H9 (cell line): ENCODE results near the gene PRELID2. TPM values are rescaled to one million over a fixed set of nuclear protein-coding genes. Genes with fewer than 3 reads are reported as not detected.

ENCODE experiments used
- DNase-seq: peaks from one replicate; pipeline ENCODE4 v3.0.0-alpha.2; 2017
- H2AFZ ChIP-seq: one replicate; pipeline ENCODE4 v1.6.1; 2013; ENCODE audit warnings: mild to moderate bottlenecking, low read length, control low read depth, moderate library complexity
- H2AK5ac ChIP-seq: 2 replicates; pipeline ENCODE4 v1.6.1; 2013; ENCODE audit warnings: low read length, control low read depth, mixed read lengths; ENCODE audit not compliant: insufficient read length
- H2BK120ac ChIP-seq: one replicate; pipeline ENCODE4 v1.6.1; 2013; ENCODE audit warnings: low read depth, mild to moderate bottlenecking, low read length, control low read depth, inconsistent platforms; ENCODE audit not compliant: poor library complexity, severe bottlenecking
- H2BK12ac ChIP-seq: 2 replicates; pipeline ENCODE4 v1.6.1; 2013; ENCODE audit warnings: low read length, control low read depth, mixed read lengths, low read depth; ENCODE audit not compliant: insufficient read length
- H2BK15ac ChIP-seq: 2 replicates; pipeline ENCODE4 v1.6.1; 2013; ENCODE audit warnings: low read depth, low read length, control low read depth
- H2BK20ac ChIP-seq: one replicate; pipeline ENCODE4 v1.6.1; 2013; ENCODE audit warnings: low read depth, mild to moderate bottlenecking, low read length, control low read depth, inconsistent platforms; ENCODE audit not compliant: poor library complexity, severe bottlenecking
- H2BK5ac ChIP-seq: 2 replicates; pipeline ENCODE4 v1.6.1; 2013; ENCODE audit warnings: low read length, control low read depth, mixed read lengths; ENCODE audit not compliant: insufficient read length
- H3K14ac ChIP-seq: 2 replicates; pipeline ENCODE4 v1.6.1; 2013; ENCODE audit warnings: low read length, control low read depth; ENCODE audit not compliant: insufficient read depth
- H3K18ac ChIP-seq: 2 replicates; pipeline ENCODE4 v1.6.1; 2013; ENCODE audit warnings: low read depth, mild to moderate bottlenecking, mixed read lengths, low read length, control low read depth; ENCODE audit not compliant: insufficient read length
- H3K23ac ChIP-seq: 2 replicates; pipeline ENCODE4 v1.6.1; 2013; ENCODE audit warnings: low read length, control low read depth, mixed read lengths, low read depth; ENCODE audit not compliant: insufficient read length
- H3K23me2 ChIP-seq: 2 replicates; pipeline ENCODE4 v1.6.1; 2013; ENCODE audit warnings: low read depth, mild to moderate bottlenecking, mixed read lengths, low read length, control low read depth; ENCODE audit not compliant: insufficient read length, poor library complexity, severe bottlenecking
- H3K27ac ChIP-seq: 2 replicates; pipeline ENCODE4 v1.5.1; 2013; ENCODE audit warnings: low read length, control low read depth, mixed read lengths, low read depth; ENCODE audit not compliant: insufficient read length
- H3K27me3 ChIP-seq: 2 replicates; pipeline ENCODE4 v1.6.1; 2013; ENCODE audit warnings: low read length, control low read depth, inconsistent platforms; ENCODE audit not compliant: insufficient read depth
- H3K4ac ChIP-seq: 2 replicates; pipeline ENCODE4 v1.6.1; 2013; ENCODE audit warnings: low read depth, mild to moderate bottlenecking, control low read depth, inconsistent platforms, low read length, moderate library complexity
- H3K4me1 ChIP-seq: 2 replicates; pipeline ENCODE4 v1.6.1; 2013; ENCODE audit warnings: low read length, control low read depth, inconsistent platforms; ENCODE audit not compliant: insufficient read depth
- H3K4me2 ChIP-seq: 2 replicates; pipeline ENCODE4 v1.6.1; 2013; ENCODE audit warnings: low read length, control low read depth, mixed read lengths; ENCODE audit not compliant: insufficient read length, insufficient read depth
- H3K56ac ChIP-seq: 2 replicates; pipeline ENCODE4 v1.6.1; 2013; ENCODE audit warnings: low read depth, mild to moderate bottlenecking, mixed read lengths, low read length, control low read depth; ENCODE audit not compliant: insufficient read length
- H3K79me1 ChIP-seq: 2 replicates; pipeline ENCODE4 v1.6.1; 2013; ENCODE audit warnings: low read depth, mild to moderate bottlenecking, moderate library complexity, low read length, control low read depth, inconsistent platforms; ENCODE audit not compliant: insufficient read depth, poor library complexity, severe bottlenecking
- H3K79me2 ChIP-seq: 2 replicates; pipeline ENCODE4 v1.6.1; 2013; ENCODE audit warnings: low read length, control low read depth, inconsistent platforms; ENCODE audit not compliant: insufficient read depth
- H3K9ac ChIP-seq: 2 replicates; pipeline ENCODE4 v1.6.1; 2013; ENCODE audit warnings: low read length, control low read depth, mixed read lengths; ENCODE audit not compliant: insufficient read length; ENCODE audit errors: extremely low read depth
- H3K9me3 ChIP-seq: one replicate; pipeline ENCODE4 v1.6.1; 2013; ENCODE audit warnings: low read depth, low read length, inconsistent platforms; ENCODE audit not compliant: control insufficient read depth
- H3T11ph ChIP-seq: one replicate; pipeline ENCODE4 v1.6.1; 2013; ENCODE audit warnings: mild to moderate bottlenecking, low read length, control low read depth, inconsistent platforms
- H4K20me1 ChIP-seq: one replicate; pipeline ENCODE4 v1.6.1; 2013; ENCODE audit not compliant: control insufficient read depth, insufficient read length, insufficient read depth
- H4K5ac ChIP-seq: 2 replicates; pipeline ENCODE4 v1.6.1; 2013; ENCODE audit warnings: low read depth, mild to moderate bottlenecking, mixed read lengths, low read length, control low read depth; ENCODE audit not compliant: insufficient read length
- H4K8ac ChIP-seq: replicated peaks from 2 replicates; pipeline ENCODE4 v1.6.1; 2013; ENCODE audit warnings: low read length, control low read depth, mixed read lengths, low read depth; ENCODE audit not compliant: insufficient read length
- H4K91ac ChIP-seq: 2 replicates; pipeline ENCODE4 v1.6.1; 2013; ENCODE audit warnings: low read depth, mild to moderate bottlenecking, moderate library complexity, mixed read lengths, low read length, control low read depth; ENCODE audit not compliant: insufficient read length
- H3K27ac Mint-ChIP-seq, 3 experiments: 2 replicates in 2 of 3; 3 replicates in 1 of 3; pipeline ENCODE4 v1.8.0; 2020 to 2021; ENCODE audit warnings: mixed read lengths in 3 of 3, mild to moderate bottlenecking in 1 of 3, moderate library complexity in 1 of 3
- H3K27me3 Mint-ChIP-seq: 2 replicates; pipeline ENCODE4 v1.8.0; 2021; ENCODE audit warnings: low read depth, mild to moderate bottlenecking, moderate library complexity, mixed read lengths
- H3K36me3 Mint-ChIP-seq, 3 experiments: 2 replicates in 2 of 3; 3 replicates in 1 of 3; pipeline ENCODE4 v1.8.0; 2020 to 2021; ENCODE audit warnings: low read depth in 3 of 3, mixed read lengths in 3 of 3; ENCODE audit not compliant: insufficient read depth in 1 of 3
- H3K4me1 Mint-ChIP-seq, 2 experiments: 2 replicates each; pipeline ENCODE4 v1.8.0; 2020; ENCODE audit warnings: mixed read lengths in 2 of 2
- H3K4me3 Mint-ChIP-seq, 2 experiments: 2 replicates in 1 of 2; 3 replicates in 1 of 2; pipeline ENCODE4 v1.8.0; 2020 to 2021; ENCODE audit warnings: mild to moderate bottlenecking in 2 of 2, mixed read lengths in 2 of 2, moderate library complexity in 1 of 2
- H3K9me3 Mint-ChIP-seq, 2 experiments: 2 replicates in 1 of 2; 3 replicates in 1 of 2; pipeline ENCODE4 v1.8.0; 2020; ENCODE audit warnings: mild to moderate bottlenecking in 2 of 2, mixed read lengths in 2 of 2, moderate library complexity in 1 of 2
- CTCF ChIP-seq: fragments of 200-600 bp; sonication (generic); conservative IDR thresholded peaks from 3 replicates; pipeline ENCODE4 v1.8.0; 2021; ENCODE audit warnings: antibody characterized with exemption, mild to moderate bottlenecking
- WGBS: extraction: QIAGEN DNeasy Blood & Tissue Kit; methylation state at CpG from one replicate; pipeline ENCODE4 v1.1.7; 2013; ENCODE audit warnings: missing lambda C conversion rate, low lambda C conversion rate, mixed read lengths; ENCODE audit not compliant: insufficient read length; ENCODE audit errors: extremely low coverage; 5-methylcytosine and 5-hydroxymethylcytosine counted together
- total RNA-seq: library from RNA; stranded (reverse); gene quantifications from 2 replicates; pipeline ENCODE4 v1.2.1, GENCODE V29; 2021

PRELID2 gene
- total RNA-seq, 1 experiment from 2014 or later: 13.2 TPM

- Histone ChIP-seq H3K18ac (no peak overlapping the region), H4K8ac (no peak overlapping the region), H3K23me2 (no peaks in the 10 kb centered on the region), H2BK5ac (no peak overlapping the region), H3K56ac (no peak overlapping the region), H2AK5ac (no peak overlapping the region), H2BK120ac (no peak overlapping the region), H3T11ph (no peak overlapping the region), H3K4me2 (no peak overlapping the region), H3K14ac (no peak overlapping the region), H3K9ac (no peak overlapping the region), H2BK20ac (no peak overlapping the region), H4K5ac (no peak overlapping the region), H3K4ac (no peak overlapping the region), H3K27ac (no peak overlapping the region), H4K20me1 (no peaks in the 10 kb centered on the region), H4K91ac (no peak overlapping the region), H3K79me1 (no peaks in the 10 kb centered on the region), H2AFZ (no peak overlapping the region), H3K4me1 (no peaks in the 10 kb centered on the region), H3K27me3 (no peaks in the 10 kb centered on the region), H3K79me2 (no peaks in the 10 kb centered on the region), H3K9me3 (no peaks in the 10 kb centered on the region), H2BK12ac (no peak overlapping the region), H2BK15ac (no peak overlapping the region), H3K23ac (no peak overlapping the region)
- no CpG with 5 or more reads among the region's 2 CpGs for WGBS
- Mint-ChIP-seq H3K27ac (no peak overlapping the region), H3K9me3 (no peaks in the 10 kb centered on the region), H3K36me3 (no peaks in the 10 kb centered on the region), H3K27me3 (no peaks in the 10 kb centered on the region), H3K4me1 (no peaks in the 10 kb centered on the region), H3K4me3 (no peak overlapping the region)
- no peak for DNase-seq
- no peak for TF ChIP-seq CTCF
These were observed 122.9 kb downstream of the PRELID2 start for GRCh38 chr5:145712245-145712644.
